Left renal pelvis (tissue), 4 donors: ENCODE data around the gene NAV3. TPM values are rescaled to one million over a fixed set of nuclear protein-coding genes. Genes with fewer than 3 reads are reported as not detected.
A peak's percentile ranks its signal among the peaks of the same experiment; 100 is the strongest.

Source experiments
- DNase-seq, 4 donors: peaks; one replicate each; pipeline ENCODE4 v3.0.0-alpha.2; 2013; ENCODE audit warnings: low read depth in 4 of 4, low spot score in 3 of 4
- polyA plus RNA-seq, 4 donors: library from polyadenylated mRNA; unstranded; fragments of 120-200 nt; gene quantifications; one replicate each; pipeline ENCODE4 v1.2.1, GENCODE V29; 2013; ENCODE audit not compliant: insufficient read length in 4 of 4

The NAV3 gene
- polyA plus RNA-seq, 4 donors, result 7.5 to 23.4 (median 11.5) TPM

DNA sequence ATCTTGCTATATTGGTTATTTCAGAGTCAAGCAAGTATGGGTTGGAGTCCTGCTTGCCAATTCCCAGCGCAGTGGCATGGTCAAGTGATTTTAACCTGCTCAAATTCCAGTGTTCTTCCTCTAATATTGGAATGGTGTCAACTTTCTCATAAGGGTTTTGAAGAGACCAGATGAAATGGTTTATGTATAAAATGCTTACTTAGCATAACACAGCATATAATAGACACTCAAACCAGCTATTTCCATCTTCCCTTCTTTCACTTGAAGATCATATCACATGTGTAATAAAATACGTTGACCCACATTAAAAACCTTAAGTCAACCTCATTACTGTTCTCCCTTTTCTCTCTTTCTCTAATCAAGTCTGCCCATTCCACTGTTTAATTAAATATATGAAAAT, 144.0 kb downstream of the NAV3 start:
- no peak for DNase-seq

DNA sequence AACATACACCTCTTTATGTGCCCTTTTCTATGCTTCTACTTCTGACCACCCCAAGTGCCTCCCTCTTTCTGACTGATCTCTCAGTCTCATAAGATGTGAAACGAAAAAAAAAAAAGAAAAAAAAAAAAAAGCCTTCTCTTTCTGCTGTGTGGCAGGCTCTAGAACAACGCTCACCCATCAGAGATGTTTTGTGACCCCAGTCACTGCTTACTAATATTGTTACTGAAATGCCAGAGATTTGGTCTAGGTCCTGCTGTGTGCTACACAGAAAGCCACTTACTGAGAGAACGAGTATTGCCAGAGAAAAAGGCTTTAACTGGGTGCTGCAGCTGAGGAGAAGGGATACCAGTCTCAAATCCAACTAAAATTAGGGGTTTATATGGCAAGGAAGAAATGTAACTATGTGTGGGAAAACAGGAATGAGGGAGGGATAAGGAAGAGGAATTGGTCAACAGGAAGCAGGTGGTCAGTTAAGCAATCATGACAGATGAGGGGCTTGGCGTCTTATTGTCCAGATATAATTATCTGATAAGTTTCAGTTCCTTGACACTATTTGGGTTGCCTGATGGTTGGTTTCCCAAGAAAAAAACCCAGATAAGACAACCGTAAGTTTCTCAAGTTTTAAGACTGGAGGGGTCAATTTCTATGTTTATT, 149.0 kb downstream of the NAV3 start:
- DNase-seq, result no peak

DNA sequence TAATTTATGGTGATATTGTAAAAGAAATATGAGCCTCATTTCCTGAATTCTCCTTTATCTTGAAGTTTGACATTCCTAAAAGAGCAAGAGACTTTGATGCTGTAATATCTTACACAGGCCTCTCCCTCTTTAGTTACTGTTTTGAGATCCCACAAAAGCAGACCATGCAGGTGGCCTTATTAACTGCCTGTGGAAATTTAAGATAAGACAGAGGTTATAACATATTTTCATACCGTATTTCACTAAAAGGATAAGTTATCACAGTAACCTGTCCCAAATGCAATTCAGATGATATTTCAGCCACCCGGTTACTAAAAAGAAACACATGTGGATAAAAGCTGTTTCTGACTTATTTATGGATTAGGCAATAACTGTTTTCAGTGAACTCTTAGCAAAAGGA, 150.1 kb downstream of the NAV3 start:
- peak in 1 of 4 donors; percentile 14 for DNase-seq

DNA sequence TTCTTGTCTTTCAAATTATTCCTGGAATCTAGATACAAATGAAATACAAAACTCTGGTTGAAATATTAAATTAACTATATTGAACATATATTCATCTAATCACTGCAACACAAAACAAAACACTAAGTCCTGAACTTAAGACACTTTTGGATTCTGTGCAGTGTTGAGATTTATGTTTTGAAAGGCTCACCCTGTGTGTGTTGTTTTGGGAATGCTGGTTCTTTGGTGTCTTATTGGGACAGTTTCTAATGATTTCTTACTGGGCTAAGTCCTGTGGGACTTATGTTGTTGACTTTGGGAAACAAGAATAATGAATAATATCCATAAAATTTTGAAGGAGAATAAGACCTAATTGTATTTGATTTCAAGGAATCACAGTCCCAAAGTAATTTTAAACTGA, 153.2 kb downstream of the NAV3 start:
- no peak for DNase-seq

DNA sequence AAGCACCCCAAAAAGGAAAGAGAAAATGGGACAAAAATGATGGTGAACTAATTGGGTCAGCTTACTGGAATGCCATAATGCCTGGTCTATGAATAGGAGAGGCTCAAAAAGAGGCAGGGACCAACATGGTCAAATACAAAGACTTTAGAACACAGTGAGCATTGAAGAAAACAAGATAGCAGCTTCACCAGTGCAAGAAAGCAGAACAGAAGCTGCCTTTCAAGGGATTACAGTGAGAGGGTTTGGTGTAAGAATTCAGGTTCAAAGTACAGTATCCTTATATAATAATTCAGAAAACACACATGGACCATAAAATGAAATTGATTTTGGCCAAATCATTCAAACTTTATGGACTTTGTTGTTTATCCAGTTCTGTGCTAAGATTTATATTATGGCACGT, 162.1 kb downstream of the NAV3 start:
- DNase-seq, result no peak

DNA sequence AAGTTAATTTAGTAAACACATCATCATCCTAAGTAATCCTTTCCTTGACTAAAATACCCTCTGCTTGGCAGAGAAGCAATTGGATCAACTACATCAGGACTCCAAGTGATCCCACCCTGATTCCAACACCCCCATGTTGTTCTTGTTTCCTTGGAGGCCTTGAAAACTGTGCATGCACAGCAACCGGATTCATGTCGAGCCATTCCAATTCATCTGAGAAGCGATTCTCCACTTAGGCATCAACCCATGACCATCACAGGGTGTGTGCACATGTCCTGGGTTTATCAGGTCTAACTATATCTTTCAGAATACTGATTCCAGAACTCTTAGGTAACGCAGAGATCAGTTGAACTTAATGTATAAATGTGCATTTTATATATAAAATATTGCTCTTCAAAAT, 163.0 kb downstream of the NAV3 start:
- DNase-seq, result no peak

DNA sequence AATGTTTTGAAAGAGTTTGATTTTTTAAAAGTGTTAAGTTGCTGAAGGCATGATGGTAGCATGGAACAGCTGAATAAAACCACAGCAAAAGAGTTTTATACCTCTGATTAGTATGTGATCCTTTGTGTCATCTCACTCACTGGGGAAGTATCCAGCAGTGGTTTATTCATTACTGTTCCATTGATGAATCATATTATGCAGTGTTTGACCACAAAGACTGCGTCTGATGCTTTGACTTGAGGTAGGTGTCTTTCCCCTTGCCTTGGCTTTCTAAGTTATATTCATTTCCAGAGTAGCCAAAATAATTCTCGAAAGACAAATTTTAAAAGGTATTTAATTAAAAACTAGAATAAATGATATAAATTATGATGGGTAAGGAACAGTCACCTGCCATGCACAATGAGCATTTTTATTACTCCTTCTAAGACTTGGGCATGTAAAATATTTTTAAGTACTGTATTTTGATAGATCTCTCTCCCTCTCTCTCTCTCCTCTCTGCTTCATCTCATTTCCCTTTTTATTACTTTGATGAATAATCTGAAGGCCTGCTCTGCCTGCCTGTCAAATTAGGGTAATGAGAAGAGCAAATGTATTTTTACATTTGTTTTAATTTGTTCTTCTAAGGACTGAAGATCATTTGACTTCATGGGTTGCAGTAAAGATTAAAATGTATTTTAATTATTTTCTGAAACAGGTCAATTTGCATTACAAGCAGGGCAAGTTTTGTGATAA, 164.9 kb downstream of the NAV3 start:
- no peak for DNase-seq

DNA sequence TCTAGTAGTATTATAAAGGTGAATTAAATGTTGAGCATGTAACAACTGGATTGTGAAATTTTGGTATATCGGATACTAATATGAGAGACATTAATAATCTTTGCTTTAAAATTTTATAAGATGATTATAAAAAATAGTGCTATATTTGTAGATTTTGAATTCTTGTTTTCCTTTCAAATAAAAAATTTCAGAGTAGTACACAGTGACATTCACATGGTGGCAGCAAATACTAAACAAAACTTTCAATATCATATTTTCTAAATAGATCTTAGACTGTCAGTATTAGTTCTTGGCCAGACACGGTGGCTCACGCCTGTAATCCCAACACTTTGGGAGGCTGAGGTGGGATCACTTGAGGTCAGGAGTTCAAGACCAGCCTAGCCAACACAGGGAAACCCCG, 166.0 kb downstream of the NAV3 start:
- no peak for DNase-seq

DNA sequence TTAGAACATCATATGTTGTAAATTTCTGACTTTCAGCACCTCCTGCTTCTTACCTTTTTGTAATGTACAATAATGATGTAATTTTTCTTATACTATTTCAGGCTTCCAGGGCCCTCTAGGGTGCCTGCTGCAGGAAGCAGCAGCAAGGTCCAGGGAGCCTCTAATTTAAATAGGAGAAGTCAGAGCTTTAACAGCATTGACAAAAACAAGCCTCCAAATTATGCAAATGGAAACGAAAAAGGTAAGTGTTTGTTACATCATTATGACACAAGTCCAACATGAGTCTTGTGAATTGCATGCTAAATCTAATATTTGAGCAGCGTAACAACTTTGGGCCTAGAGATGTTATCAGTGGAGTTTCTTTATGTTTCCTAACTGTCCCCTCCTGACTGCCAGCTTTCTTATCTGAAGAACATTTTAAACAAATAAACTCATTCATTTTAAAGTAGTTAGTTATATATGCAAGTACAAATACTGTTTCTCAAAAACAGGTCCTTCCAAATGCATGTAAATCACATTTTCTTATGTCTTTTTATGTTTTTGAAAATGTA, 167.6 kb downstream of the NAV3 start:
- no peak for DNase-seq

DNA sequence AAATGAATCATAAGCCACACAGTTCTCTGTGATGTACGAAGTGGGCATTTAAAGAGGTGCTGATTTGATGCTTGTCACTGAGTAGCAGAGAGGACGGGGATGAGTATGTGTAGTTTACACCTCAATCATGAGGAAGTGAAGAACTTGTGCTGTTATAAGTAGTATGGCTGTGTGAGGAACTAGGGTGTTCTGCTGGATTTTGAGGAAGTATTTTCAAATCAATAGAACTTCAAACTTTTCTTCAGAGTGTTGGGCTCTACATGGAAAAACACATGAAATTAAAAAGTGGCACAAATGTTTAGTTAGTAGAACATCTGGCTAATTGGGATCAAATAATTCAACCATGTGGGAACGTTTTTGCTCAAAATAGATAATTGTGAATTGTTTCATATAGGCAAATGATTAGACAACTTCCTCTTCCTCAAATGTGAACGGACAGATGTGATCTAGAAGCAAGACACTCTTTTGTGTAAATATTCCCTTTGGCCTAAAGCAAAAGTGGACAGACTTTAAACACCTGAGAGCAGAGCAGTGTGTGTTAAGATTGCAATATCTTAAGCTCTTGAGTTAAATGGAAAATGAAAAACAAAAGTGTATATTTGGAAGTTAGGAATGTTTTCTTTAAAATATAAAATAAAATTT, 168.5 kb downstream of the NAV3 start:
- no peak for DNase-seq

DNA sequence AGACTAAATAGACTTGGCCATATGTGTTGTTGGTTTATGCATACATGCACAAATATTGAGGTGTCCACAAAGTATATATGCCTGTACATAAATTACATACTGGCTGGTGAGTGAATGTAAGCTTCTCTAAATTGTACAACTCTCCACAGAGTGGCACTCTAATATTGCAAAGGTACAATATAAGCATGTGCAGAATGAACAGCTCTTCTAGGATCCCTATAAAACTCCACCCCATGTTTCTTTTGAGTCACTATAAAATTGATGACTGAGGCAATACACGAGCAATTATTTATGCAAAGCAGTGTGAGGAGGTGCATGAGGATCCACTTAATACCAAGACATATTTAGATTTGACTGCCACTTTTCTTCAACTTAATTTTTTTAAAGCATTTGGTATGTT, 172.2 kb downstream of the NAV3 start:
- no peak for DNase-seq

DNA sequence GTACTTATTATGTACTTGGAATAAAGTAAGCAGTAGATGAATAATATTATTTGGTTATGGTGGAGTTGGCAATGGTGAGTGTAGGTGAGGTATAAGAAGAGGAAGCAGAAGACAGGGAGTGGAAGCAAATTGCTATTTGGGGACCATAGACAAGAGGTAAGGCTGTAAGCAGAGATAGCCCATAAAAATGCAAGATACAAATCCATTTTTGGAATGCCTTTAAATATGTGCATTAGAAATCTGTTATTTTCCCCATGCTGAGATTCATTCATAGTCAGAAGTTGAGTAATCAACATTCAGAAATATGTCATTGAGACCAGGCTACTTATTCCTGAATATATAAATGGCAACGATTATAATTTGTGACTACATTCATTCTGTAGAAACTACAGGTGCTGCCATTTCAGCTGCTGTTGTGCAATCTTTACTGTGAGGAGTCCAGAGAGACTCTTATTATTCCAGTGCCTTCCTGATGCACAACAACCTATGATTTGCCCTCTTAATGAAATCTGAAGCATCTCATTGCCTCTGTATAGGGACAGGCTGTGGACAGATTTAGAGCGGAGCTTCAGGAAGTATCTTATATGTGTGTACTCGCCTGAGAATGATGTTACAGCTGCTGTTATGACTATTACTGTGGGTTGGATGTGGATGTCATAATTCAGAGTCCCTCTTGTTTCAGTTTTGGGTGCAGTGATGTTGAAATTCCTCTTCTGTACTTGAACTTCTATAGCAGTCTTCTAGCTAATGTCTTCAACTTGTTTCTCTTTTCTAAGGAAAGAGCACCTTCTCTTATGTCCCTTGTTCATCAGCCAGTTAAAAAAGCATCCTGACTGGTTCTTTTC, 173.8 kb downstream of the NAV3 start:
- no peak for DNase-seq

DNA sequence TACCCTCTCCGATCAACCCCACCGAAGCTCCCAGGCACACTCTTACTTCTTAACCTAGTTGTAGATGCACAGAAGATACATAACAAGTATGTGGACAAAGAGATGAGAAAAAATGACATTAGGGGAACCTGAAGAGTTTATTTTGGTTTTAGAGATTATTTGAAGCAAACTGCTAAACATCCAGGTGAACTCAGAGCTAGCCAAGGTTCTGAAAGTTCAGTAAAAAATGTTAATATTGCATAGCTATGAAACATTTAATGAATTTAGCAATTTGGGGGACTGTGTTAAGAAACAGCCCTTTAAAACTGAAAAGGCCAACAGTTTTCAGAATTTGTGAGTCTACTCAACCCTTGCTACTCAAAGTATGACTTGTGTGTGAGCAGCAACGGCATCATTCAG, 174.4 kb downstream of the NAV3 start:
- DNase-seq, result no peak

DNA sequence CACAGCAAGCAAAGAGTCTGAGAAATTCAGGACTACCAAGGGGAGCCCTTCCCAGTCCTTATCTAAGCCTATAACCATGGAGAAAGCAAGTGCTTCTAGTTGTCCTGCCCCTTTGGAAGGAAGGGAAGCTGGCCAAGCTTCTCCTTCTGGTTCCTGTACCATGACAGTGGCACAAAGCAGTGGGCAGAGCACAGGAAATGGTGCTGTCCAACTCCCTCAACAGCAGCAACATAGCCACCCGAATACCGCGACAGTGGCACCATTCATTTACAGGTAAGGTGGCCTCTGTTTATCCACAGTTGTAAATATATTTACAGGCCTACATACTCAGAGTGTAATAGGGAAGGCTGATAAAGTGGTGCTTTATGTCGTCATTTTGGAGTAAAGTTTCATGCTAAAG, 176.5 kb downstream of the NAV3 start:
- DNase-seq, result no peak

DNA sequence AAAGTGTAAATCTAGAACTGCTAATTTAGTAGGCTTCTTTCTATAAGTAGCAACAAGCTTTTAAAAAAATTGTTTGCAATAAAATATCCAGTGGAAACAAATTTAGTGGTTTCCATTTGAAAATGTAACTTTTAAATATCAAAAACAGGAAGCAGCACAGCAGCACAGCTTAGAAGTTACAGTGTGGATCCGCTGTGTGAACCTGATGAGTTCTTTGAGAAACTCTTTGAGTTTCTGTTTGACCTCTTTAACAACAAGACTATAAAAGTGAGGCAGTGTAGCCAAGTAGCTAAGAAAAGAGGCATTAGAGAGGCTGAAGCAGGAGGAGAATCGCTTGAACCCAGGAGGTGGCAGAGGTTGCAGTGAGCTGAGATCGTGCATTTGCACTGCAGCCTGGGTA, 178.3 kb downstream of the NAV3 start:
- DNase-seq, result no peak

DNA sequence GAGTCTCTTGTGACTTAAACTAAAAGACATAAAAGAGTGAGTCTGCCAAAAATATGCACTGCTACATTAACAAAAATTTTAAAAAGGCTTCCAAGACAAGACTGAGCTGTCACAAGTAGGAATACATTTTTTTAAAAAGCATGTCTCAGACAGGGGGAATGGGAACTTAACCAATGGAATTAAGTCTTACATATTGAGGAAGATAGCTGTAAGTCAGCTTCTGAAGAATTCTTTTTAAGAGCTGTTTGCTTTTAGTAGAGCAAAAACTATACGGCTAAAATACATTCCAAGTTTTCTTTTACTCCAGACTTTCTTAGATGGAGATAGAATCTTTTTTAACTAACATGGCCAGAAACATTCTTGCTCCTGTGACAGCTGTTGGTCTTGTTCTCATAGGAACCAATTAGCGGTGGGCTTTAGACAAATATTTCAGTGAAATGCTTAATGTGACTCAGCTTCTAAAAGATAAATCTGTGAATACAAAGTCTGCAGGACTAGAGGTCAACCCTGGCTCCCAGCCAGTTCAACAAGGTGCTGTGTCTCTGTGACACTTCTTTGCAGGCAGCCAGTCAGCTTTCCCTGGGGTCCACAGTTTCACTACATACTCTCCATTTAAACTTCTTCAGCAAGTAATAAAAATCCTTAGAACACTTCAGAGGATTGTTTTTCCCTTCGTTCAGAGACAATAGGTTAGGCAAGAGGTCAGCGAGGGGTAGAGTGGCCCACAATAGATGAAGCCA, 187.6 kb downstream of the NAV3 start:
- DNase-seq, result no peak

DNA sequence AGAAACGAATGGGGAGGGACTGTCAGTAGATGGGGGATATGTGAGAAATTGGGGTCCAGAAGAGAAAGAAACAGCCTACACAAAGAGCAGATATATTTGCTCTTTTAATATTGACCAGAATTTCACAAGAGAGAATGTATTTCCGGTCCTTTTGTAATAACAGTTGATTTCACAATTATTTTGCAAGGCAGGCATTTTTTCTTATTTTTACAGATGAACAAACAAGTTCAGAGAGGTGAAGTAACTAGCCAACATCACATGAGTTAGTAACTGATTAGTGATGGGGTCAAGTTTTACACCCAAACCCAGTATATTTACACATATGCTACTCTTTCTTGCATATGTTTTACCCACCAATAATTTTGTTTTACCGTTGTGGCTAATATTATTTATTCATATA, 188.2 kb downstream of the NAV3 start:
- DNase-seq, result no peak

DNA sequence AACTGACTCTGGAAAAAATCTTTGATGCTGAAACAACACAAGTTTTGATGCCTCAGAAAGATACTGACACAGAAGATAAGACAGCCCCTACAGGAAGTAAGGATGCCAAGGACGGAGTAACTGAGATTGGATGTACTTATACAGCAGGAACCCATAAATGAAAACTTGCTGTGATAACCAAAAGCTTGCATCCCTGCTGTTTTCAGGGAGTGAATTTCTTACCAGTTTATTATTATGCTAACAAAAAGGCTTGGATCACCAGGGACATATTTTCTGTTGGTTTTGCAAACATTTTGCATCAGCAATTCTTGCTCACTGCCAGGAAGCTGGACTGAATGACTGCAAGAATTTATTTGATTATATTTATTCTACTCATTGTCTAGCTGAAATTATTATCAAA, 197.7 kb downstream of the NAV3 start:
- no peak for DNase-seq

DNA sequence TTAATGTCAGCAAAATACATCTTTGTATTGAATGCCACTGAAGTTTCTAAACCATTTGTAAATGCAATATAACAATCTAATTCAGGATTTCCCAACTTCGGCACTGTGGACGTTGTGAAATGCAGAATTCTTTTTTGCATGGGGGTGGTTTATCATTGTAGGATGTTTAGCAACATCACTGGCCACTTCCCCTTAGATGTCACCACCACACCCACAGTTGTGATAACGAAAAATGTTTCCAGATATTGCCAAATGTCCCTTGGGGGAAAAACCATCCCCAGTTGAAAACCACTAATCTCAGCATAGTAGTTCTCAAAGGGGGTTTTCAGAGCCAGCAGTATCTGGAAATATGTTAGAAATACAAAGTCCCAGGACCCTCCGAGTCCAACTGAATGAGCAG, 203.3 kb downstream of the NAV3 start:
- no peak for DNase-seq

DNA sequence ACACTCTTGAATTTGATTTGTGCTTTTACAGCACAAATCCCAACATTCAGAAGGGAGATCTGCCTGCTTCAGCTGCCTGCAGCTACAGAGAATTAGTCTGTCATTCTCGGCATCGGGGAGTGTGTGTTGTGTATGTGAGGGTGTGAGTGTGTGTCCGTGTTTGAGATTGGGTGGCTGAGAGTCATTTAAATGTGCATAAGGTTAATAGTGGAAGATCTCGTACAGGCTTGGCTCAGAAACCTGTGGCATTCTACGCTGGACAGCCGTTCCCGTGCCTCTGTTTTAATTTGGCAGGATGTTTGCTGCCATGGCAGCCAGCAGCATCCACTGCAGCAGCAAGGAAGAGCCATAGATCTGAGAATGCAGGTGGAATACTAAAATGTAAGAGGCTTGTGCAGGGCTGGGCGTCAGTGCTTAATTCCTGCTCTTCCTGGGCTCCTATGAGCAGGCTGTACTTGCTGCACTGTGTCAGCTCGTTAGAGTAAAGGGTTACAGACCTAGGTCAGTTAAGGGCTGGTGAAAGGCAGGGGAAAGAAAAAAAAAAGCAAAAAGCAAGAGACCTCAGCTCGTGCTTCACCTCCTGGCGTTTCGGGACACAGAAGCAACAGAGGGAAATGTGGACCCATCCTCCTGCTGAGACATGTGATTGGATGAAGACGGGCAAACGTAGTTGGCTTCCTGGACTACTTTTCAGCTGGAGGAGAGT, 205.4 kb downstream of the NAV3 start:
- no peak for DNase-seq
